Calu3 (cell line): ENCODE results near the gene TEAD3. TPM values are rescaled to one million over a fixed set of nuclear protein-coding genes. Genes with fewer than 3 reads are reported as not detected.

Experiments
- BruUV-seq: library from RNA; stranded (reverse); fragments of 400-500 nt; replicated peaks from 2 replicates; lab custom pipeline; 2021; lab: Mats Ljungman, UMichigan
- CTCF ChIA-PET: fragments of 300-600 bp; sonication (Branson Sonifier 250); formaldehyde crosslinking; loops from one replicate; lab custom pipeline; 2022; ENCODE audit warnings: antibody characterized with exemption; lab: Charles Lee
- DNase-seq: peaks from one replicate; pipeline ENCODE4 v3.0.0; 2022
- H3K27ac Mint-ChIP-seq: one replicate; pipeline ENCODE4 v1.8.0; 2022; ENCODE audit warnings: mixed read lengths; ENCODE audit not compliant: unreplicated experiment
- H3K27me3 Mint-ChIP-seq: one replicate; pipeline ENCODE4 v1.8.0; 2022; ENCODE audit warnings: mixed read lengths; ENCODE audit not compliant: unreplicated experiment
- H3K36me3 Mint-ChIP-seq: one replicate; pipeline ENCODE4 v1.8.0; 2022; ENCODE audit warnings: mild to moderate bottlenecking, moderate library complexity, mixed read lengths; ENCODE audit not compliant: insufficient read depth, unreplicated experiment
- H3K4me1 Mint-ChIP-seq: one replicate; pipeline ENCODE4 v1.8.0; 2022; ENCODE audit warnings: mild to moderate bottlenecking, low read depth, mixed read lengths; ENCODE audit not compliant: unreplicated experiment
- H3K4me3 Mint-ChIP-seq: one replicate; pipeline ENCODE4 v1.8.0; 2022; ENCODE audit warnings: mild to moderate bottlenecking, low read depth, moderate library complexity, mixed read lengths; ENCODE audit not compliant: unreplicated experiment
- H3K9me3 Mint-ChIP-seq: one replicate; pipeline ENCODE4 v1.8.0; 2022; ENCODE audit warnings: low read depth, mixed read lengths; ENCODE audit not compliant: unreplicated experiment
- intact Hi-C: fragments of 100-400 bp; cut with micrococcal nuclease; formaldehyde crosslinking; loops from one replicate; pipeline ENCODE4 v1.10.0; 2022; ENCODE audit not compliant: unreplicated experiment
- total RNA-seq: library from RNA; stranded (reverse); gene quantifications from 2 replicates; pipeline ENCODE4 v1.2.3, GENCODE V29; 2022
- TF ChIP-seq, protein P1 (sequence below): fragments of 200-600 bp; IDR thresholded peaks from one replicate; pipeline ENCODE4 v1.8.0; 2022; ENCODE audit warnings: antibody characterized with exemption; ENCODE audit not compliant: unreplicated experiment

TEAD3 gene
- total RNA-seq, 1 experiment from 2014 or later, result 27.3 TPM

DNA sequence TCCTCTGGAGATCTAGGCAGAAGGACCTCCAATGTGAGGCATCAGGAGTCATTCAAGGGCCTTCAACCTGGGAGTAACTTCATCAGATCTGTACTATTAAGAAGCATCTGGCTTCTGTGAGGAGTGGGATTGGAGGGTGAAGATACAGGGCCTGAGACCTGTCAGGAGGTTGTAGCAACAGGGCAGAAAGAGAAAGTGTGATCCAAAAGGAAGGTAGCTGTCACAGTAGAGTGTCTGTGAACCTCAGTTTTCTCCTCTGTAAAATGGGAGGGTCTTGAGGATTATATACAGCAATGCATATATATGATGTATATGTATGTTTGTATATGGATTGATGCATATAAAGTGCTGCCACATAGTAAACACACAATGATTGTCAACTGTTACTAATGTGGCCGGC is 31.2 kb downstream of the TEAD3 start:
- Mint-ChIP-seq H3K36me3 (peaks cover 42% of the 10 kb centered on the region), H3K27me3 (no peaks in the 10 kb centered on the region), H3K9me3 (no peaks in the 10 kb centered on the region), H3K4me1 (peaks cover 29% of the 10 kb centered on the region), H3K27ac (no peak overlapping the region), H3K4me3 (no peak overlapping the region)
- no TSS peak for BruUV-seq
- no peak for DNase-seq
- intact Hi-C loops, result loop anchor here (5.0 kb wide), 1 partner anchor 123 kb away; the partner anchor contains the start of gene PPARD
- CTCF ChIA-PET, result interaction anchor here (0.8 kb wide), 1 partner anchor 124 kb away, joined by 3 read pairs; no protein-coding TSS in a partner anchor
- TF ChIP-seq, protein P1, sequence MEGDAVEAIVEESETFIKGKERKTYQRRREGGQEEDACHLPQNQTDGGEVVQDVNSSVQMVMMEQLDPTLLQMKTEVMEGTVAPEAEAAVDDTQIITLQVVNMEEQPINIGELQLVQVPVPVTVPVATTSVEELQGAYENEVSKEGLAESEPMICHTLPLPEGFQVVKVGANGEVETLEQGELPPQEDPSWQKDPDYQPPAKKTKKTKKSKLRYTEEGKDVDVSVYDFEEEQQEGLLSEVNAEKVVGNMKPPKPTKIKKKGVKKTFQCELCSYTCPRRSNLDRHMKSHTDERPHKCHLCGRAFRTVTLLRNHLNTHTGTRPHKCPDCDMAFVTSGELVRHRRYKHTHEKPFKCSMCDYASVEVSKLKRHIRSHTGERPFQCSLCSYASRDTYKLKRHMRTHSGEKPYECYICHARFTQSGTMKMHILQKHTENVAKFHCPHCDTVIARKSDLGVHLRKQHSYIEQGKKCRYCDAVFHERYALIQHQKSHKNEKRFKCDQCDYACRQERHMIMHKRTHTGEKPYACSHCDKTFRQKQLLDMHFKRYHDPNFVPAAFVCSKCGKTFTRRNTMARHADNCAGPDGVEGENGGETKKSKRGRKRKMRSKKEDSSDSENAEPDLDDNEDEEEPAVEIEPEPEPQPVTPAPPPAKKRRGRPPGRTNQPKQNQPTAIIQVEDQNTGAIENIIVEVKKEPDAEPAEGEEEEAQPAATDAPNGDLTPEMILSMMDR, result no peak

DNA sequence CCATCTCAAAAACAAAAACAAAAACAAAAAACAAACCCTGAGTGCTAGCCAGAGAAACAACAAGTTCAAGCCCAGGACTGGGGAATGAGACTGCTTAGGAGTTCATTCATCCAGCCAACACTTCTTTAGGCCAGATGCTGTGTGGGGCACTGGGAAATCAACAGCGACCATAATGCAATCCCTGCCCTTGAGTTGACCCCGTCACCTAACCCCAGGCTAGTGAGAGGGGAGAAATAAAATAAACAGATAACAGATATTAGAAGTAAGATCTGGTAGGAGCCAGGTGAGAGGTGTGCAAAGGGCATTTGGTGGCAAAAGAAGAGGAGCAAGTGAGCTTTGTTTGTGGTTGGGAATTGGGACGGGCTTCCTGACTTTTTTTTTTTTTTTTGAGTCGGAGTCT is 33.6 kb downstream of the TEAD3 start:
- no peak overlapping the region for H3K4me3 Mint-ChIP-seq
- intact Hi-C loops, result no loop called here
- CTCF ChIA-PET, result no interaction called here

DNA sequence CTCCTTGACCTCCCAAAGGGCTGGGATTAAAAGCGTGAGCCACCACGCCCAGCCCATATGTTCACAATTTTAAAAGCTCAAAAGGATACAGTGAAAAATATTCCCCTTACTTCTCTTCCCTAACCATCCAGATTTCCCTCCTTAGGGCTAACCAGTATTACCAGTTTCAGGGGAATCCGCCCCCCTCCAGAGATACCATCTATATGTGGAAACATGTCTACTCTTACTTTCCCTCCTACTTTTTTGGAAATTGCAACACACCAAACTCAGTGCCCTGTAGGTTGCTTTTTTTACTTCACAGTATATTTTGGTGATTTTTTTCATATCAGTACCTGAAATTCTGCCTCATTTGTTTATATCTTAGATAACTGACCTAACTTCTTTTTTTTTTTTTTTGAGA is 35.6 kb downstream of the TEAD3 start:
- H3K36me3 Mint-ChIP-seq, result peaks cover 12% of the 10 kb centered on the region
- peaks cover 8% of the 10 kb centered on the region for H3K4me1 Mint-ChIP-seq
- no peak overlapping the region for H3K4me3 Mint-ChIP-seq
- H3K27me3 Mint-ChIP-seq, result no peaks in the 10 kb centered on the region
- H3K27ac Mint-ChIP-seq, result no peak overlapping the region
- TF ChIP-seq, protein P1, result no peak
- no peaks in the 10 kb centered on the region for H3K9me3 Mint-ChIP-seq
- no TSS peak for BruUV-seq
- intact Hi-C loops, result no loop called here
- no peak for DNase-seq
- CTCF ChIA-PET, result no interaction called here

More for the DNA sequence above, 33.6 kb downstream of the TEAD3 start:
- TF ChIP-seq, protein P1, result no peak
- BruUV-seq, result no TSS peak
- DNase-seq, result no peak
- H3K27ac Mint-ChIP-seq, result no peak overlapping the region
- H3K27me3 Mint-ChIP-seq, result no peaks in the 10 kb centered on the region
- H3K4me1 Mint-ChIP-seq, result peaks cover 16% of the 10 kb centered on the region
- H3K36me3 Mint-ChIP-seq, result peaks cover 25% of the 10 kb centered on the region
- H3K9me3 Mint-ChIP-seq, result no peaks in the 10 kb centered on the region

DNA sequence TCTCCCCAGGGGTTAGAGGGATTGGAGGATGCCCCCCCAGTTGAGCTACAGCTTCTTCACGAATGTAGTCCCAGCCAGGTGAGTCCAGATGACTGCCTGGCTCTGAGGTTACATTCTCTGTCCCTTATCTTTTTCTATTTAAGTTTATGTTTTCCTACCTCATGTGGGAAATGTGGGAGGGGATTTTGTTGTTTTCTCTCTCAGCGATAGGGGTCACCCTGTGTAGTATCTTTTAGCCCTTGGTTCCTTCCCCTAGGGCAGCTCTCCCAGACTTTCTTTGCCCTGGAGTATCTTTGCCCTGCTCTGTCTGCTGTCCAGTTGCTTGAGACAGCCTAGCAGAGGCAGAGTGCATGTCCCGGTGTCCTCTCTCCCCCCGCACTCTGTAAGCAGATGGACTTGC is 39.0 kb downstream of the TEAD3 start:
- Mint-ChIP-seq H3K27me3 (no peaks in the 10 kb centered on the region), H3K27ac (no peak overlapping the region), H3K4me3 (no peak overlapping the region), H3K4me1 (peaks cover 23% of the 10 kb centered on the region), H3K36me3 (peaks cover 22% of the 10 kb centered on the region), H3K9me3 (no peaks in the 10 kb centered on the region)
- TF ChIP-seq, protein P1, result no peak
- DNase-seq, result no peak
- no TSS peak for BruUV-seq
- CTCF ChIA-PET, result no interaction called here
- intact Hi-C loops, result no loop called here
